SK-N-SH (cell line): Measurements from ENCODE around the gene LPP.

Experiments used
- CTCF ChIP-seq: fragments of 200-600 bp; sonication (generic); IDR thresholded peaks from 2 replicates; pipeline ENCODE4 v1.6.1; 2017; ENCODE audit warnings: antibody characterized with exemption, mild to moderate bottlenecking, moderate library complexity
- EP300 ChIP-seq, 2 experiments: IDR thresholded peaks; 2 replicates each; pipeline versions ENCODE4 v1.4.0 to v1.6.1; 2012; ENCODE audit warnings: borderline replicate concordance in 1 of 2, low read depth in 1 of 2, low read length in 1 of 2
- EZH2phosphoT487 ChIP-seq: fragments of 200-600 bp; sonication (generic); IDR thresholded peaks from 2 replicates; pipeline ENCODE4 v1.6.1; 2017; ENCODE audit warnings: low read depth, mixed run types, mild to moderate bottlenecking, antibody characterized with exemption, moderate library complexity, borderline replicate concordance
- FOSL2 ChIP-seq: IDR thresholded peaks from 2 replicates; pipeline ENCODE4 v1.4.0; 2012; ENCODE audit warnings: low read depth, mild to moderate bottlenecking, moderate library complexity, borderline replicate concordance
- FOXM1 ChIP-seq: IDR thresholded peaks from 2 replicates; pipeline ENCODE4 v1.4.0; 2012; ENCODE audit warnings: low read depth, mild to moderate bottlenecking
- MAX ChIP-seq: IDR thresholded peaks from 2 replicates; pipeline ENCODE4 v1.4.0; 2012; ENCODE audit warnings: low read depth
- POLR2AphosphoS5 ChIP-seq: IDR thresholded peaks from 2 replicates; pipeline ENCODE4 v1.6.1; 2012; ENCODE audit warnings: low read depth, low read length
- REST ChIP-seq: IDR thresholded peaks from 2 replicates; pipeline ENCODE4 v1.6.1; 2012; ENCODE audit warnings: mild to moderate bottlenecking, low read depth, low read length, moderate library complexity
- RFX5 ChIP-seq: IDR thresholded peaks from 2 replicates; pipeline ENCODE4 v1.6.1; 2012; ENCODE audit warnings: mild to moderate bottlenecking, improper control_type of control experiment, low read length
- USF1 ChIP-seq: IDR thresholded peaks from 2 replicates; pipeline ENCODE4 v1.4.0; 2012; ENCODE audit warnings: low read depth, borderline replicate concordance
- USF2 ChIP-seq: fragments of 150-350 bp; IDR thresholded peaks from 2 replicates; pipeline ENCODE4 v1.6.1; 2017; ENCODE audit warnings: antibody characterized with exemption, low read length, low read depth, borderline replicate concordance

- no peak for TF ChIP-seq EP300 (IDR thresholded peaks at IDR 0.05; ENCODE audit: borderline replicate concordance in 1 of 2, low read depth in 1 of 2, low read length in 1 of 2)
- no peak for TF ChIP-seq CTCF
- TF ChIP-seq USF2: no peak
- TF ChIP-seq REST: no peak
- no peak for TF ChIP-seq POLR2AphosphoS5
- TF ChIP-seq MAX: no peak
- TF ChIP-seq FOXM1: no peak
- TF ChIP-seq RFX5: no peak
- no peak for TF ChIP-seq USF1
- TF ChIP-seq FOSL2: no peak
- no peak for TF ChIP-seq EZH2phosphoT487
Observed at GRCh38 chr3:188236271-188236670, 82.3 kb downstream of the LPP start.
